ENCODE results near the gene BATF3. TPM values are rescaled to one million over a fixed set of nuclear protein-coding genes. Genes with fewer than 3 reads are reported as not detected.

Gene BATF3
- total RNA-seq = 2.5 TPM in 1 of 2 replicates, not detected in the other

GRCh38 chr1:212699625-212700222 lies at the start of gene BATF3:
Gene BATF3, minus strand, starts transcription at chr1:212699840. Its CDS starts 78 bp downstream, at chr1:212699762.
- DNase-seq (ENCODE audit: low read depth) = no peak
- peak within 1 kb of the TSS; percentile 53 for H3K4me3 ChIP-seq (ENCODE audit: low read depth, low read length)

GRCh38 chr1:212746546-212746945 lies 46.9 kb upstream of the BATF3 start:
- DNase-seq (ENCODE audit: low read depth) = no peak

More at GRCh38 chr1:212699625-212700222, at the start of gene BATF3:
- TF ChIP-seq CTCF (conservative IDR thresholded peaks at IDR 0.05; ENCODE audit: low read depth, low read length) = no peak

GRCh38 chr1:212745303-212745702 lies 45.7 kb upstream of the BATF3 start:
- no peak overlapping the region for H3K4me3 ChIP-seq (ENCODE audit: low read depth, low read length)
- TF ChIP-seq CTCF (conservative IDR thresholded peaks at IDR 0.05; ENCODE audit: low read depth, low read length) = no peak

More at GRCh38 chr1:212746546-212746945, 46.9 kb upstream of the BATF3 start:
- no peak overlapping the region for H3K4me3 ChIP-seq (ENCODE audit: low read depth, low read length)
- no peak for TF ChIP-seq CTCF (conservative IDR thresholded peaks at IDR 0.05; ENCODE audit: low read depth, low read length)

GRCh38 chr1:212743901-212744475 lies 44.3 kb upstream of the BATF3 start:
- H3K4me3 ChIP-seq (ENCODE audit: low read depth, low read length) = no peak overlapping the region
- no peak for TF ChIP-seq CTCF (conservative IDR thresholded peaks at IDR 0.05; ENCODE audit: low read depth, low read length)
- DNase-seq (ENCODE audit: low read depth) = no peak

More at GRCh38 chr1:212745303-212745702, 45.7 kb upstream of the BATF3 start:
- DNase-seq (ENCODE audit: low read depth) = no peak

- H3K4me3 ChIP-seq (ENCODE audit: low read depth, low read length) = no peak overlapping the region
- no peak for TF ChIP-seq CTCF (conservative IDR thresholded peaks at IDR 0.05; ENCODE audit: low read depth, low read length)
- DNase-seq (ENCODE audit: low read depth) = no peak
Observed at GRCh38 chr1:212738330-212738729, 38.7 kb upstream of the BATF3 start.

GRCh38 chr1:212737559-212737958 lies 37.9 kb upstream of the BATF3 start:
- DNase-seq (ENCODE audit: low read depth) = no peak
- TF ChIP-seq CTCF (conservative IDR thresholded peaks at IDR 0.05; ENCODE audit: low read depth, low read length) = no peak
- no peak overlapping the region for H3K4me3 ChIP-seq (ENCODE audit: low read depth, low read length)

GRCh38 chr1:212733109-212733508 lies 33.5 kb upstream of the BATF3 start:
- DNase-seq (ENCODE audit: low read depth) = no peak
- TF ChIP-seq CTCF (conservative IDR thresholded peaks at IDR 0.05; ENCODE audit: low read depth, low read length) = no peak
- H3K4me3 ChIP-seq (ENCODE audit: low read depth, low read length) = no peak overlapping the region
